Body of pancreas (tissue), 4 donors: ENCODE data around the gene MUC15.

Source experiments
- POLR2A ChIP-seq, 3 donors: fragments of 450-650 bp; IDR thresholded peaks; one replicate each; pipeline ENCODE4 v1.6.1; 2016; ENCODE audit warnings: antibody characterized with exemption in 3 of 3, mild to moderate bottlenecking in 2 of 3
- TF ChIP-seq, protein P1 (sequence below), 7 experiments: fragments of 450-650 bp in 4 of 7; fragments of 200-600 bp in 3 of 7; sonication (generic) in 3 of 7; IDR thresholded peaks; one replicate each; pipeline ENCODE4 v1.5.1; 2016 to 2019; ENCODE audit warnings: antibody characterized with exemption in 7 of 7

DNA sequence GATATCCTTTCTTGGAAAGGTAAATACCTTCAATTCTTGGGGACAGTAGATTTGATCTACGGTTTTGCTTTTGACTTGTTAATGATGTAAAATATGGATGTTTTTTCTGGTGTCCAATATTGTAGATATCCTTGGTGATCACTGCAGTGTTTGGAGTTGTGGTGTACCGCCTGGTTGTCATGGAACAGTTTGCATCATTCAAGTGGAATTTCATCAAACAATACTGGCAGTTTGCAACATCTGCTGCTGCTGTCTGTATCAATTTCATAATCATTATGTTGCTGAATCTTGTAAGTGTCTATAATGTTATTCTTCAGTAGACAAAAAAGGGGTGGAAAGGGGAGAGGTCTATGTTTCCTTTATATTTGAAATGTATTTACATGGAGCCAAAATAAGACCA is 27.4 kb upstream of the MUC15 start:
- TF ChIP-seq, protein P1, sequence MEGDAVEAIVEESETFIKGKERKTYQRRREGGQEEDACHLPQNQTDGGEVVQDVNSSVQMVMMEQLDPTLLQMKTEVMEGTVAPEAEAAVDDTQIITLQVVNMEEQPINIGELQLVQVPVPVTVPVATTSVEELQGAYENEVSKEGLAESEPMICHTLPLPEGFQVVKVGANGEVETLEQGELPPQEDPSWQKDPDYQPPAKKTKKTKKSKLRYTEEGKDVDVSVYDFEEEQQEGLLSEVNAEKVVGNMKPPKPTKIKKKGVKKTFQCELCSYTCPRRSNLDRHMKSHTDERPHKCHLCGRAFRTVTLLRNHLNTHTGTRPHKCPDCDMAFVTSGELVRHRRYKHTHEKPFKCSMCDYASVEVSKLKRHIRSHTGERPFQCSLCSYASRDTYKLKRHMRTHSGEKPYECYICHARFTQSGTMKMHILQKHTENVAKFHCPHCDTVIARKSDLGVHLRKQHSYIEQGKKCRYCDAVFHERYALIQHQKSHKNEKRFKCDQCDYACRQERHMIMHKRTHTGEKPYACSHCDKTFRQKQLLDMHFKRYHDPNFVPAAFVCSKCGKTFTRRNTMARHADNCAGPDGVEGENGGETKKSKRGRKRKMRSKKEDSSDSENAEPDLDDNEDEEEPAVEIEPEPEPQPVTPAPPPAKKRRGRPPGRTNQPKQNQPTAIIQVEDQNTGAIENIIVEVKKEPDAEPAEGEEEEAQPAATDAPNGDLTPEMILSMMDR (IDR thresholded peaks at IDR 0.05), result no peak
- TF ChIP-seq POLR2A (IDR thresholded peaks at IDR 0.05), result no peak
